ENCODE measurements around the gene ITGB4. TPM values are rescaled to one million over a fixed set of nuclear protein-coding genes. Genes with fewer than 3 reads are reported as not detected.
A peak's percentile ranks its signal among the peaks of the same experiment; 100 is the strongest.

ITGB4 gene
- total and polyA plus RNA-seq, 9 of the 15 experiments (the other 6 are each of a cell fraction or from before 2014, with no cell fraction given), result 0.05 to 2.8 (median 0.76) TPM; not detected in 3

- TF ChIP-seq ZBTB11 (CRISPR knock-in tag; IDR thresholded peaks at IDR 0.05), result peak in 2 of 3 experiments; percentile 25 to 89; a peak in 2 of 6 replicates
- TF ChIP-seq ZNF445 (CRISPR knock-in tag; IDR thresholded peaks at IDR 0.05; ENCODE audit: low read depth), result no peak
- peak; percentile 88 for TF ChIP-seq CXXC5 (CRISPR knock-in tag; IDR thresholded peaks at IDR 0.05)
- peak; percentile 57; the same call in 1 of the 2 replicates for TF ChIP-seq ZNF24 (IDR thresholded peaks at IDR 0.05)
- TF ChIP-seq ZNF253 (CRISPR knock-in tag; conservative IDR thresholded peaks at IDR 0.05), result no peak
- peak; percentile 88; the same call in 1 of the 2 replicates for TF ChIP-seq RBM15 (IDR thresholded peaks at IDR 0.05; ENCODE audit: insufficient read depth, low read length)
- TF ChIP-seq ZBTB17 (CRISPR knock-in tag; IDR thresholded peaks at IDR 0.05), result peak; percentile 70; the same call in 1 of the 2 replicates
- no peak for TF ChIP-seq CBX8 (IDR thresholded peaks at IDR 0.05; ENCODE audit: borderline replicate concordance, extremely low read depth, low read depth, low read length, poor library complexity, severe bottlenecking)
- TF ChIP-seq JUNB (CRISPR knock-in tag; conservative IDR thresholded peaks at IDR 0.05), result 0 out of 2 replicates have a peak, but pooled peaks have one; percentile 2
- TF ChIP-seq CEBPG (CRISPR knock-in tag; IDR thresholded peaks at IDR 0.05), result no peak
- TF ChIP-seq CEBPG (tag; conservative IDR thresholded peaks at IDR 0.05 in 1 of 2, IDR thresholded peaks at IDR 0.05 in 1 of 2), result no peak
- TF ChIP-seq LARP7 (IDR thresholded peaks at IDR 0.05), result peak; percentile 63; the same call in 1 of the 2 replicates
- TF ChIP-seq FUS (optimal IDR thresholded peaks at IDR 0.05; ENCODE audit: low read depth, low read length), result peak; percentile 98
- 0 out of 4 replicates have a peak, but pooled peaks of 1 of the 2 experiments have one; percentile 58 for TF ChIP-seq MLX (CRISPR knock-in tag; conservative IDR thresholded peaks at IDR 0.05)
- TF ChIP-seq DMBX1 (CRISPR knock-in tag; IDR thresholded peaks at IDR 0.05; ENCODE audit: borderline replicate concordance), result peak; percentile 60; the same call in 1 of the 2 replicates
- TF ChIP-seq HNRNPK (IDR thresholded peaks at IDR 0.05; ENCODE audit: low read depth, low read length, poor library complexity, severe bottlenecking), result peak; percentile 31
- TF ChIP-seq GABPB2 (CRISPR knock-in tag; conservative IDR thresholded peaks at IDR 0.05), result no peak
- no peak for TF ChIP-seq MCM3 (IDR thresholded peaks at IDR 0.05)
- TF ChIP-seq ZNF583 (CRISPR knock-in tag; IDR thresholded peaks at IDR 0.05), result peak; percentile 35; the same call in 1 of the 2 replicates
- TF ChIP-seq DEAF1 (CRISPR knock-in tag; IDR thresholded peaks at IDR 0.05), result peak; percentile 16; the same call in 1 of the 2 replicates
- peak; percentile 97 for TF ChIP-seq GTF2A2 (tag; IDR thresholded peaks at IDR 0.05)
Observed at GRCh38 chr17:75779250-75779986, 58.2 kb downstream of the ITGB4 start (continued).

Measured in K562 (cell line).